K562 (cell line): Measurements from ENCODE around the gene SLC27A6. TPM values are rescaled to one million over a fixed set of nuclear protein-coding genes. Genes with fewer than 3 reads are reported as not detected.
A peak's percentile ranks its signal among the peaks of the same experiment; 100 is the strongest.

ENCODE experiments used
- ATF4 ChIP-seq: fragments of 450-650 bp; formaldehyde crosslinking; IDR thresholded peaks from 2 replicates; pipeline ENCODE4 v1.4.0; 2022; ENCODE audit warnings: mild to moderate bottlenecking, moderate library complexity
- BACH1 ChIP-seq: fragments of 200-800 bp; sonication (Bioruptor generic); IDR thresholded peaks from 2 replicates; pipeline ENCODE4 v1.6.1; 2016; ENCODE audit warnings: missing genetic modification characterization, missing compliant biosample characterization
- CTBP1 ChIP-seq: fragments of 450-650 bp; IDR thresholded peaks from 2 replicates; pipeline ENCODE4 v1.6.1; 2016; ENCODE audit warnings: borderline replicate concordance
- DPF2 ChIP-seq: fragments of 450-650 bp; IDR thresholded peaks from 2 replicates; pipeline ENCODE4 v1.6.1; 2016
- E2F4 ChIP-seq: sonication (generic); formaldehyde crosslinking; IDR thresholded peaks from 2 replicates; pipeline ENCODE4 v1.8.0; 2022; ENCODE audit warnings: mild to moderate bottlenecking, low read depth, missing genetic modification reagents
- FOS ChIP-seq: IDR thresholded peaks from 3 replicates; pipeline ENCODE4 v1.6.1; 2011; ENCODE audit not compliant: insufficient read length; ENCODE audit errors: extremely low read depth
- GTF2A2 ChIP-seq: IDR thresholded peaks from 2 replicates; pipeline ENCODE4 v1.6.1; 2016; ENCODE audit warnings: mild to moderate bottlenecking, missing genetic modification characterization, missing compliant biosample characterization
- KLF6 ChIP-seq: fragments of 250-450 bp; sonication (Bioruptor Pico); IDR thresholded peaks from 2 replicates; pipeline ENCODE4 v1.4.0; 2020; ENCODE audit warnings: mild to moderate bottlenecking, moderate library complexity, borderline replicate concordance
- MEIS2 ChIP-seq: fragments of 450-650 bp; IDR thresholded peaks from 2 replicates; pipeline ENCODE4 v1.6.1; 2014; ENCODE audit warnings: mild to moderate bottlenecking; ENCODE audit not compliant: partially characterized antibody
- MXD1 ChIP-seq: fragments of 250-450 bp; sonication (Bioruptor Pico); IDR thresholded peaks from 2 replicates; pipeline ENCODE4 v1.8.0; 2021; ENCODE audit warnings: borderline replicate concordance, mild to moderate bottlenecking, moderate library complexity; ENCODE audit not compliant: poor library complexity, severe bottlenecking
- SAFB2 ChIP-seq: fragments of 200-400 bp; formaldehyde crosslinking; IDR thresholded peaks from 2 replicates; pipeline ENCODE4 v1.6.1; 2018; ENCODE audit warnings: borderline replicate concordance, low read length, low read depth, moderate library complexity; ENCODE audit not compliant: severe bottlenecking
- STAT5A ChIP-seq: IDR thresholded peaks from 2 replicates; pipeline ENCODE4 v1.6.1; 2012; ENCODE audit warnings: low read length, inconsistent platforms, borderline replicate concordance
- THAP7 ChIP-seq: fragments of 250-450 bp; sonication (Bioruptor Pico); IDR thresholded peaks from 2 replicates; pipeline ENCODE4 v1.5.0; 2021
- ZFP91 ChIP-seq: sonication (generic); formaldehyde crosslinking; IDR thresholded peaks from 2 replicates; pipeline ENCODE4 v1.8.0; 2022; ENCODE audit warnings: mild to moderate bottlenecking, missing genetic modification reagents
- ZNF121 ChIP-seq: sonication (generic); formaldehyde crosslinking; conservative IDR thresholded peaks from 2 replicates; pipeline ENCODE4 v1.8.0; 2022; ENCODE audit warnings: missing genetic modification reagents
- ZNF140 ChIP-seq: fragments of 250-450 bp; sonication (Bioruptor Pico); IDR thresholded peaks from 2 replicates; pipeline ENCODE4 v1.8.0; 2021; ENCODE audit warnings: moderate library complexity, mild to moderate bottlenecking, inconsistent platforms
- ZNF398 ChIP-seq: fragments of 250-450 bp; sonication (Bioruptor Pico); IDR thresholded peaks from 2 replicates; pipeline ENCODE4 v1.8.0; 2021; ENCODE audit warnings: moderate library complexity, mild to moderate bottlenecking, inconsistent platforms
- ZNF511 ChIP-seq: sonication (generic); formaldehyde crosslinking; IDR thresholded peaks from 2 replicates; pipeline ENCODE4 v1.8.0; 2022; ENCODE audit warnings: mild to moderate bottlenecking, missing genetic modification reagents
- ZNF589 ChIP-seq: fragments of 200-800 bp; sonication (Bioruptor generic); IDR thresholded peaks from 2 replicates; pipeline ENCODE4 v1.6.1; 2016; ENCODE audit warnings: low read depth, missing genetic modification characterization, missing compliant biosample characterization
- polyA plus RNA-seq, 8 experiments: library from polyadenylated mRNA; depleted of rRNA in 4 of 8; stranded (reverse) in 5 of 8; unstranded in 3 of 8; fragments of >200 nt; fragmentation: Nextera tagmentation in 2 of 8; fragmentation: Illumina TruSeq in 1 of 8; extraction: Ambion mirVana in 2 of 8; extraction: Trizol in 1 of 8; gene quantifications; 2 replicates each; pipeline versions ENCODE4 v1.2.1 to v1.2.3, GENCODE V29; 2011 to 2014; ENCODE audit warnings: inconsistent platforms in 1 of 8, missing spikeins in 1 of 8
- total RNA-seq, 7 experiments: library from RNA; depleted of rRNA in 6 of 7; stranded (reverse); fragments of >200 nt in 6 of 7; fragmentation: Illumina TruSeq in 2 of 7; extraction: Trizol in 2 of 7; gene quantifications; 2 replicates each; pipeline versions ENCODE4 v1.2.1 to v1.2.3, GENCODE V29; 2011 to 2021; ENCODE audit warnings: low replicate concordance in 1 of 7

SLC27A6 gene
- total and polyA plus RNA-seq, 9 of the 15 experiments (the other 6 are each of a cell fraction or from before 2014, with no cell fraction given), result 0.56 to 1.9 (median 1.2) TPM

- TF ChIP-seq ZFP91 (CRISPR knock-in tag) (no peak), ZNF589 (peak; percentile 29; the same call in 1 of the 2 replicates), ZNF121 (CRISPR knock-in tag) (no peak), SAFB2 (no peak), ZNF398 (no peak), E2F4 (no peak), ZNF511 (CRISPR knock-in tag) (no peak), KLF6 (CRISPR knock-in tag) (no peak), MXD1 (no peak), ATF4 (CRISPR knock-in tag) (no peak), FOS (no peak), CTBP1 (0 out of 2 replicates have a peak, but pooled peaks have one; percentile 50), MEIS2 (peak; percentile 37), THAP7 (CRISPR knock-in tag) (no peak), DPF2 (peak; percentile 97), GTF2A2 (no peak), ZNF140 (CRISPR knock-in tag) (no peak), BACH1 (tag) (0 out of 2 replicates have a peak, but pooled peaks have one; percentile 41), STAT5A (peak; percentile 82)
These were observed 117.2 kb downstream of the SLC27A6 start (continued) for GRCh38 chr5:129082225-129083136.
